PC-9 (cell line): ENCODE measurements around the gene ACAP2. TPM values are rescaled to one million over a fixed set of nuclear protein-coding genes. Genes with fewer than 3 reads are reported as not detected.
A peak's percentile ranks its signal among the peaks of the same experiment; 100 is the strongest.

Experiments
- BruUV-seq: library from RNA; stranded (reverse); fragments of 400-500 nt; replicated peaks from 2 replicates; lab custom pipeline; 2021; lab: Mats Ljungman, UMichigan
- CTCF ChIA-PET: fragments of 300-600 bp; sonication (Branson Sonifier 250); formaldehyde crosslinking; loops from one replicate; lab custom pipeline; 2022; ENCODE audit warnings: antibody characterized with exemption; lab: Charles Lee
- POLR2A ChIA-PET: fragments of 300-600 bp; sonication (Branson Sonifier 250); formaldehyde crosslinking; loops from one replicate; lab custom pipeline; 2022; ENCODE audit warnings: antibody characterized with exemption; ENCODE audit not compliant: unreplicated experiment; lab: Charles Lee
- DNase-seq, 2 experiments: peaks; one replicate each; pipeline versions ENCODE4 v3.0.0 to v3.0.0-alpha.2; 2015 to 2022; ENCODE audit warnings: mixed read lengths in 1 of 2
- H2AFZ ChIP-seq: fragments of 200-600 bp; sonication (generic); 2 replicates; pipeline ENCODE4 v1.8.1; 2017; ENCODE audit warnings: antibody characterized with exemption
- H3F3A ChIP-seq: fragments of 200-600 bp; sonication (generic); 2 replicates; pipeline ENCODE4 v1.8.1; 2017; ENCODE audit warnings: antibody characterized with exemption, mild to moderate bottlenecking, low read depth; ENCODE audit not compliant: insufficient read depth
- H3K27ac ChIP-seq: fragments of 200-600 bp; sonication (generic); 2 replicates; pipeline ENCODE4 v1.6.1; 2016; ENCODE audit warnings: mixed run types
- H3K27me3 ChIP-seq: fragments of 200-600 bp; sonication (generic); 2 replicates; pipeline ENCODE4 v1.6.1; 2016; ENCODE audit warnings: low read depth, mixed run types; ENCODE audit not compliant: insufficient read depth
- H3K36me3 ChIP-seq: fragments of 200-600 bp; sonication (generic); 2 replicates; pipeline ENCODE4 v1.6.1; 2016; ENCODE audit warnings: low read depth, mixed run types
- H3K4me1 ChIP-seq: fragments of 200-600 bp; sonication (generic); replicated peaks from 2 replicates; pipeline ENCODE4 v1.6.1; 2016; ENCODE audit warnings: mixed run types; ENCODE audit not compliant: insufficient read depth
- H3K4me2 ChIP-seq: fragments of 200-600 bp; sonication (generic); 2 replicates; pipeline ENCODE4 v1.6.1; 2017; ENCODE audit warnings: mixed run types
- H3K4me3 ChIP-seq: fragments of 200-600 bp; sonication (generic); 2 replicates; pipeline ENCODE4 v1.6.1; 2016; ENCODE audit warnings: mixed run types
- H3K79me2 ChIP-seq: fragments of 200-600 bp; sonication (generic); 2 replicates; pipeline ENCODE4 v1.6.1; 2017; ENCODE audit warnings: low read depth, mixed run types
- H3K9me2 ChIP-seq: fragments of 200-600 bp; sonication (generic); 2 replicates; pipeline ENCODE4 v1.8.1; 2017; ENCODE audit warnings: mild to moderate bottlenecking; ENCODE audit not compliant: insufficient read depth
- H3K9me3 ChIP-seq: fragments of 200-600 bp; sonication (generic); 2 replicates; pipeline ENCODE4 v1.8.1; 2016; ENCODE audit warnings: low read depth; ENCODE audit not compliant: insufficient read depth
- H4K20me1 ChIP-seq: fragments of 200-600 bp; sonication (generic); 2 replicates; pipeline ENCODE4 v1.8.1; 2017; ENCODE audit not compliant: insufficient read depth
- CTCF ChIP-seq: fragments of 200-600 bp; sonication (generic); conservative IDR thresholded peaks from 2 replicates; pipeline ENCODE4 v1.6.1; 2017; ENCODE audit warnings: mixed run types, antibody characterized with exemption, mild to moderate bottlenecking, moderate library complexity
- EZH2 ChIP-seq: fragments of 200-600 bp; sonication (generic); IDR thresholded peaks from 2 replicates; pipeline ENCODE4 v1.8.0; 2017; ENCODE audit warnings: antibody characterized with exemption, low read depth
- intact Hi-C: fragments of 100-400 bp; cut with micrococcal nuclease; formaldehyde crosslinking; loops from one replicate; pipeline ENCODE4 v1.10.0; 2022; ENCODE audit not compliant: unreplicated experiment
- total RNA-seq: library from RNA; stranded (reverse); gene quantifications from 2 replicates; pipeline ENCODE4 v1.2.3, GENCODE V29; 2021

ACAP2 gene
- total RNA-seq, 1 experiment from 2014 or later = 67.9 TPM

- Histone ChIP-seq H2AFZ (no peak overlapping the region), H3K36me3 (no peaks in the 10 kb centered on the region; the same call in 1 of the 2 replicates), H3K4me1 (peaks cover 13% of the 10 kb centered on the region; the same call in 1 of the 2 replicates), H3K4me3 (no peak overlapping the region), H3K27me3 (no peaks in the 10 kb centered on the region), H3K4me2 (no peak overlapping the region), H3K9me2 (no peaks in the 10 kb centered on the region), H3K9me3 (no peaks in the 10 kb centered on the region), H4K20me1 (peaks cover 4% of the 10 kb centered on the region; the same call in 1 of the 2 replicates), H3K79me2 (peaks cover 67% of the 10 kb centered on the region), H3K27ac (no peak overlapping the region), H3F3A (no peaks in the 10 kb centered on the region)
- no peak for DNase-seq
- TF ChIP-seq EZH2 = no peak
- no peak for TF ChIP-seq CTCF
- POLR2A ChIA-PET = interaction anchor here (0.6 to 0.7 kb wide), 3 partner anchors 27 to 786 kb away, joined by 3 to 22 read pairs (median 4); no protein-coding TSS in a partner anchor
- CTCF ChIA-PET = interaction anchor here (0.7 kb wide), 1 partner anchor 60 kb away, joined by 3 read pairs; no protein-coding TSS in a partner anchor
- BruUV-seq = no TSS peak
- intact Hi-C loops = no loop called here
These were observed 48.8 kb downstream of the ACAP2 start for GRCh38 chr3:195394024-195394423.

GRCh38 chr3:195388380-195388779 lies 54.4 kb downstream of the ACAP2 start:
- no TSS peak for BruUV-seq
- Histone ChIP-seq H3K4me1 (peaks cover 27% of the 10 kb centered on the region), H3K79me2 (peaks cover 22% of the 10 kb centered on the region), H3K36me3 (no peaks in the 10 kb centered on the region; the same call in 1 of the 2 replicates), H3K9me2 (no peaks in the 10 kb centered on the region), H2AFZ (no peak overlapping the region), H3K27me3 (no peaks in the 10 kb centered on the region), H3K9me3 (no peaks in the 10 kb centered on the region), H3F3A (peaks cover 4% of the 10 kb centered on the region; the same call in 1 of the 2 replicates), H3K4me3 (no peak overlapping the region), H3K27ac (no peak overlapping the region), H3K4me2 (no peak overlapping the region), H4K20me1 (no peaks in the 10 kb centered on the region)
- no peak for TF ChIP-seq CTCF
- no peak for TF ChIP-seq EZH2
- peak in 1 of 2 experiments; percentile 70 for DNase-seq
- CTCF ChIA-PET = interaction anchor here (0.7 kb wide), 1 partner anchor 506 kb away, joined by 3 read pairs; no protein-coding TSS in a partner anchor
- intact Hi-C loops = loop anchor here (5.0 kb wide), 1 partner anchor 54 kb away; the partner anchor contains the start of gene ACAP2
- POLR2A ChIA-PET = interaction anchor here (0.7 kb wide), 1 partner anchor 126 kb away, joined by 13 read pairs; no protein-coding TSS in a partner anchor

- peak; percentile 26 to 66 for DNase-seq
- Histone ChIP-seq H3K27me3 (no peaks in the 10 kb centered on the region), H4K20me1 (no peaks in the 10 kb centered on the region), H3K9me3 (no peaks in the 10 kb centered on the region), H3K9me2 (no peaks in the 10 kb centered on the region), H3K4me2 (no peak overlapping the region), H3K36me3 (no peaks in the 10 kb centered on the region; the same call in 1 of the 2 replicates), H3K4me1 (peaks cover 27% of the 10 kb centered on the region), H3K79me2 (0 out of 2 replicates have a peak, but pooled peaks cover 8% of the 10 kb centered on the region), H3F3A (peaks cover 13% of the 10 kb centered on the region; the same call in 1 of the 2 replicates), H2AFZ (no peak overlapping the region), H3K27ac (peak overlapping the region; percentile 10; the same call in 1 of the 2 replicates), H3K4me3 (no peak overlapping the region)
- ChIA-PET CTCF (no interaction called here), POLR2A (interaction anchor here (0.7 kb wide), 1 partner anchor 116 kb away, joined by 3 read pairs; the partner anchor contains the start of gene XXYLT1)
- TF ChIP-seq CTCF = no peak
- TF ChIP-seq EZH2 = no peak
- no TSS peak for BruUV-seq
- intact Hi-C loops = loop anchor here (5.0 kb wide), 1 partner anchor 56 kb away; the partner anchor contains the start of gene ACAP2
These were observed 56.1 kb downstream of the ACAP2 start for GRCh38 chr3:195386739-195387138.
